H1 (cell line): ENCODE data around the gene NEGR1. TPM values are rescaled to one million over a fixed set of nuclear protein-coding genes. Genes with fewer than 3 reads are reported as not detected.

Experiments used
- CTCF ChIA-PET: fragments of 300-600 bp; sonication (Branson Sonifier 250); formaldehyde crosslinking; loops from one replicate; lab custom pipeline; 2021; ENCODE audit not compliant: partially characterized antibody; lab: Charles Lee
- POLR2A ChIA-PET: fragments of 300-600 bp; sonication (Branson Sonifier 250); formaldehyde crosslinking; loops from one replicate; lab custom pipeline; 2021; ENCODE audit warnings: inconsistent platforms; ENCODE audit not compliant: partially characterized antibody; lab: Charles Lee
- DNase-seq, 2 experiments: peaks; one replicate each; pipeline versions ENCODE4 v3.0.0 to v3.0.0-alpha.2; 2010 to 2022; ENCODE audit warnings: low spot score in 2 of 2, low read depth in 1 of 2, mixed read lengths in 1 of 2
- FAIRE-seq: peaks from 2 replicates; lab custom pipeline; 2011; peaks lifted over from hg19 to GRCh38; lab: Jason Lieb, UNC
- H2AFZ ChIP-seq: 2 replicates; pipeline ENCODE4 v1.8.1; 2012; ENCODE audit warnings: low read length, inconsistent platforms
- H2AK5ac ChIP-seq: 2 replicates; pipeline ENCODE4 v1.6.1; 2013; ENCODE audit warnings: low read depth, low read length
- H2BK120ac ChIP-seq: replicated peaks from 2 replicates; pipeline ENCODE3; 2013; ENCODE audit warnings: low read depth, low read length, inconsistent platforms
- H2BK12ac ChIP-seq: 2 replicates; pipeline ENCODE4 v1.6.1; 2013; ENCODE audit warnings: low read depth, low read length
- H2BK15ac ChIP-seq: 2 replicates; pipeline ENCODE4 v1.6.1; 2013; ENCODE audit warnings: low read length
- H2BK20ac ChIP-seq: 2 replicates; pipeline ENCODE4 v1.6.1; 2013; ENCODE audit warnings: low read length
- H2BK5ac ChIP-seq: 2 replicates; pipeline ENCODE4 v1.6.1; 2013; ENCODE audit warnings: low read depth, low read length
- H3K14ac ChIP-seq: 2 replicates; pipeline ENCODE4 v1.6.1; 2013; ENCODE audit warnings: inconsistent platforms; ENCODE audit not compliant: insufficient read length
- H3K18ac ChIP-seq: 2 replicates; pipeline ENCODE4 v1.6.1; 2013; ENCODE audit warnings: low read length; ENCODE audit errors: extremely low read depth
- H3K23ac ChIP-seq: 2 replicates; pipeline ENCODE4 v1.6.1; 2013; ENCODE audit warnings: inconsistent platforms; ENCODE audit not compliant: insufficient read length
- H3K23me2 ChIP-seq: 2 replicates; pipeline ENCODE4 v1.6.1; 2013; ENCODE audit warnings: low read depth, low read length
- H3K27ac ChIP-seq: 2 replicates; pipeline ENCODE4 v1.6.1; 2011; ENCODE audit warnings: low read depth, low read length, inconsistent platforms
- H3K27me3 ChIP-seq, 4 experiments: replicated peaks in 1 of 4; 1 replicate in 1 of 4; 2 replicates in 3 of 4; pipeline versions ENCODE4 v1.6.1 to v1.8.1; 2011 to 2013; ENCODE audit warnings: low read length in 3 of 4, mild to moderate bottlenecking in 3 of 4, inconsistent platforms in 2 of 4, mixed read lengths in 2 of 4, moderate library complexity in 1 of 4; ENCODE audit not compliant: control insufficient read depth in 3 of 4, insufficient read depth in 3 of 4; ENCODE audit errors: extremely low read depth in 1 of 4
- H3K36me3 ChIP-seq, 4 experiments: 2 replicates each; pipeline versions ENCODE4 v1.6.1 to v1.8.1; 2011 to 2013; ENCODE audit warnings: mild to moderate bottlenecking in 4 of 4, low read length in 3 of 4, moderate library complexity in 2 of 4, control low read depth in 1 of 4, inconsistent platforms in 1 of 4; ENCODE audit not compliant: insufficient read depth in 4 of 4, control insufficient read depth in 2 of 4
- H3K4ac ChIP-seq: replicated peaks from 2 replicates; pipeline ENCODE3; 2013; ENCODE audit warnings: low read length, low read depth, mixed read lengths, inconsistent platforms; ENCODE audit not compliant: insufficient read length
- H3K4me1 ChIP-seq, 4 experiments: replicated peaks in 1 of 4; 1 replicate in 1 of 4; 2 replicates in 3 of 4; pipeline versions ENCODE4 v1.6.1 to v1.8.1; 2011 to 2013; ENCODE audit warnings: low read length in 3 of 4, inconsistent platforms in 2 of 4, mixed read lengths in 1 of 4; ENCODE audit not compliant: insufficient read depth in 4 of 4, control insufficient read depth in 3 of 4
- H3K4me2 ChIP-seq, 2 experiments: 2 replicates each; pipeline versions ENCODE4 v1.6.1 to v1.8.1; 2011 to 2013; ENCODE audit warnings: low read depth in 2 of 2, low read length in 2 of 2, control low read depth in 1 of 2, inconsistent platforms in 1 of 2, mild to moderate bottlenecking in 1 of 2; ENCODE audit not compliant: insufficient read depth in 1 of 2
- H3K4me3 ChIP-seq, 4 experiments: fragments of 200-600, 300-600 bp in 1 of 4; sonication (generic), shearing (Covaris generic), sonication (Bioruptor Twin) in 1 of 4; 2 replicates each; pipeline versions ENCODE4 v1.5.1 to v1.8.1; 2011 to 2016; ENCODE audit warnings: low read length in 4 of 4, low read depth in 3 of 4, control low read depth in 2 of 4, inconsistent platforms in 2 of 4, mild to moderate bottlenecking in 2 of 4, mixed read lengths in 1 of 4, moderate library complexity in 1 of 4; ENCODE audit not compliant: insufficient read depth in 2 of 4; ENCODE audit errors: extremely low read depth in 1 of 4
- H3K56ac ChIP-seq: replicated peaks from 2 replicates; pipeline ENCODE3; 2013; ENCODE audit warnings: low read depth, mild to moderate bottlenecking, mixed read lengths, low read length, inconsistent platforms; ENCODE audit not compliant: insufficient read length
- H3K79me1 ChIP-seq: 2 replicates; pipeline ENCODE4 v1.6.1; 2013; ENCODE audit warnings: low read depth, low read length, control low read depth
- H3K79me2 ChIP-seq, 2 experiments: 2 replicates each; pipeline versions ENCODE4 v1.6.1 to v1.8.1; 2012 to 2013; ENCODE audit warnings: low read length in 2 of 2, mild to moderate bottlenecking in 2 of 2, inconsistent platforms in 1 of 2; ENCODE audit not compliant: insufficient read depth in 2 of 2, control insufficient read depth in 1 of 2
- H3K9ac ChIP-seq, 4 experiments: replicated peaks in 1 of 4; 1 replicate in 1 of 4; 2 replicates in 3 of 4; pipeline versions ENCODE4 v1.6.1 to v1.8.1; 2011 to 2013; ENCODE audit warnings: low read depth in 3 of 4, low read length in 3 of 4, control low read depth in 2 of 4, mild to moderate bottlenecking in 2 of 4, moderate library complexity in 2 of 4, inconsistent platforms in 1 of 4; ENCODE audit errors: extremely low read depth in 1 of 4
- H3K9me3 ChIP-seq, 2 experiments: 2 replicates each; pipeline versions ENCODE4 v1.6.1 to v1.8.1; 2012 to 2013; ENCODE audit warnings: mild to moderate bottlenecking in 2 of 2, moderate library complexity in 2 of 2, control low read depth in 1 of 2, inconsistent platforms in 1 of 2, low read depth in 1 of 2, low read length in 1 of 2, mixed read lengths in 1 of 2; ENCODE audit not compliant: insufficient read depth in 2 of 2
- H4K20me1 ChIP-seq, 2 experiments: replicated peaks in 1 of 2; 2 replicates each; pipeline versions ENCODE3 to v1.8.1; 2011 to 2013; ENCODE audit warnings: inconsistent platforms in 2 of 2, low read length in 2 of 2, mild to moderate bottlenecking in 1 of 2; ENCODE audit not compliant: insufficient read depth in 2 of 2, control insufficient read depth in 1 of 2
- H4K5ac ChIP-seq: 2 replicates; pipeline ENCODE4 v1.6.1; 2013; ENCODE audit warnings: low read length, low read depth, mixed read lengths, inconsistent platforms; ENCODE audit not compliant: insufficient read length
- H4K8ac ChIP-seq: 2 replicates; pipeline ENCODE4 v1.8.0; 2013; ENCODE audit warnings: mild to moderate bottlenecking, moderate library complexity, low read length, inconsistent platforms; ENCODE audit not compliant: insufficient read depth; ENCODE audit errors: extremely low read depth
- H4K91ac ChIP-seq: replicated peaks from 2 replicates; pipeline ENCODE3; 2013; ENCODE audit warnings: low read length, mixed read lengths, inconsistent platforms; ENCODE audit not compliant: insufficient read length
- BACH1 ChIP-seq: IDR thresholded peaks from 2 replicates; pipeline ENCODE4 v1.6.1; 2012; ENCODE audit warnings: low read length, improper control_type of control experiment
- CBX5 ChIP-seq: fragments of 300-800, 300-1000 bp; sonication (generic); IDR thresholded peaks from 2 replicates; pipeline ENCODE4 v1.7.1; 2016; ENCODE audit warnings: antibody characterized with exemption, low read length, low read depth
- KDM1A ChIP-seq: fragments of 200-600, 300-600 bp; sonication (generic); IDR thresholded peaks from 2 replicates; pipeline ENCODE4 v1.7.1; 2016; ENCODE audit warnings: mild to moderate bottlenecking, low read length, borderline replicate concordance
- MAFK ChIP-seq: IDR thresholded peaks from 2 replicates; pipeline ENCODE4 v1.6.1; 2012; ENCODE audit warnings: low read depth, mild to moderate bottlenecking, improper control_type of control experiment, low read length
- PHF8 ChIP-seq: fragments of 200-600 bp; sonication (generic); conservative IDR thresholded peaks from 2 replicates; pipeline ENCODE4 v1.7.1; 2012; ENCODE audit warnings: low read depth, mild to moderate bottlenecking, inconsistent platforms, low read length, moderate library complexity
- RXRA ChIP-seq: IDR thresholded peaks from 2 replicates; pipeline ENCODE4 v1.6.1; 2011; ENCODE audit warnings: low read depth, mild to moderate bottlenecking, low read length, moderate library complexity; ENCODE audit not compliant: insufficient read depth
- YY1 ChIP-seq: IDR thresholded peaks from 2 replicates; pipeline ENCODE4 v1.6.1; 2011; ENCODE audit warnings: low read depth, mild to moderate bottlenecking, low read length
- WGBS, 2 experiments: shearing (Covaris generic) in 1 of 2; methylation state at CpG; one replicate each; pipeline versions ENCODE4 v1.1.6 to v1.1.7; 2013 to 2015; ENCODE audit warnings: low lambda C conversion rate in 2 of 2, mixed read lengths in 2 of 2, inconsistent platforms in 1 of 2, low coverage in 1 of 2, missing lambda C conversion rate in 1 of 2; ENCODE audit not compliant: insufficient replicate concordance in 2 of 2, insufficient coverage in 1 of 2, insufficient read length in 1 of 2; ENCODE audit errors: extremely low coverage in 1 of 2, missing lambda C conversion rate in 1 of 2; 5-methylcytosine and 5-hydroxymethylcytosine counted together
- polyA plus RNA-seq, 7 experiments: library from polyadenylated mRNA; depleted of rRNA in 3 of 7; stranded (reverse) in 5 of 7; unstranded in 2 of 7; fragments of >200 nt in 5 of 7; fragments of 200-250 nt in 2 of 7; gene quantifications; 1 replicate in 5 of 7; 2 replicates in 1 of 7; 4 replicates in 1 of 7; pipeline versions ENCODE4 v1.2.1 to v1.2.3, GENCODE V29; 2011 to 2013; ENCODE audit warnings: missing spikeins in 2 of 7, mixed read lengths in 2 of 7
- total RNA-seq: library from RNA; stranded (reverse); fragmentation: NEBNext Ultra II Directional; extraction: Animal tissue kit (Norgen Biotek cat#: 25700); gene quantifications from 2 replicates; pipeline ENCODE4 v1.2.1, GENCODE V29; 2021

NEGR1 gene
- total and polyA plus RNA-seq, 2 of the 8 experiments (the other 6 are each of a cell fraction or from before 2014, with no cell fraction given), result 0.71 to 1.3 TPM

DNA sequence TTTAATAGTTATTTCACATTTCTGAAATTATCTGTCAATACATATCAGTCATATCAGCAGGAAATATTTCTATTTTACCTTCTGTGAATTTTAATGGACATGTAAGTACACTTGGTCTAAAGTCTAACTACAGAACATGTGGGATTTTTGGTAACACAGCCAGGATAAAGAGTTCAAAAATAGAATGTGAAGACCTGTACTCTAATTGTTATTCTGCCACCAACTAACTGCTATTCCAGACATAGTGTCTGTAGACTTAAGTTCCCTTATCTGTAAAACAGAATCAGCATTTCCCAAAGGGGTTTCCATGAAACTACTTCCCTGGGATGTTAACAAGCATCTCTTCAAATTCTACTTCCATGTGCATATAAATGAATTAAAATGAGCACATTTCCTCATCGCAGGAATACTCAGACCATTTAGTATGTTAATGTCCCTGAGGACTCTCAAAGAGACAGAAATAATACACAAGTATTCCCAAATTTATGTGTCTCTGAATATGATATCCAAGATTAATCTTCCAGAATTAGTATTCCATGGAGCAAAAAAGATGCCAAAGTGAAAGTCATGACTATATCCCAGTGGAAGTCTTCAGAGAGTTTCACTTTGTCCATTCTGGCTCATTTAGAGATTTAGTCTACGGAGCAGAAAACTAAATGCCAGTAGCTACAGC lies 325.6 kb downstream of the NEGR1 start:
- Histone ChIP-seq H2BK15ac (no peak overlapping the region), H3K27me3 (no peaks in the 10 kb centered on the region), H3K9ac (no peak overlapping the region), H2BK5ac (no peak overlapping the region), H3K4me1 (no peaks in the 10 kb centered on the region), H3K27ac (no peak overlapping the region), H3K4me2 (no peak overlapping the region), H3K56ac (no peak overlapping the region), H4K20me1 (no peaks in the 10 kb centered on the region), H2BK12ac (no peak overlapping the region), H3K4me3 (no peak overlapping the region), H2AFZ (no peak overlapping the region), H4K8ac (no peak overlapping the region), H2BK20ac (no peak overlapping the region), H3K4ac (no peak overlapping the region), H4K5ac (no peak overlapping the region), H3K9me3 (no peaks in the 10 kb centered on the region), H3K23me2 (no peaks in the 10 kb centered on the region), H3K18ac (no peak overlapping the region), H3K14ac (no peak overlapping the region), H4K91ac (no peak overlapping the region), H3K79me1 (no peaks in the 10 kb centered on the region), H2AK5ac (no peak overlapping the region), H3K79me2 (no peaks in the 10 kb centered on the region), H3K36me3 (no peaks in the 10 kb centered on the region), H3K23ac (no peak overlapping the region), H2BK120ac (no peak overlapping the region)
- DNase-seq (no peak), FAIRE-seq (no peak)
- ChIA-PET POLR2A (no interaction called here), CTCF (no interaction called here)
- TF ChIP-seq YY1 (no peak), CBX5 (no peak), MAFK (no peak), KDM1A (no peak), RXRA (no peak), BACH1 (no peak), PHF8 (no peak)
- WGBS, 2 experiments, result 82% methylated on average over 2 of the region's 2 CpGs; no CpG with 5 or more reads in 1 of the 2 experiments
